Thymus (tissue), 11 donors: ENCODE measurements around the gene ASPN. TPM values are rescaled to one million over a fixed set of nuclear protein-coding genes. Genes with fewer than 3 reads are reported as not detected.
"Not testable (repeated sequence)": the region's sequence is repeated elsewhere in the genome, so short reads cannot be mapped to it uniquely, and the experiment has no call there.

Experiments
- DNase-seq, 9 donors: peaks; one replicate each; pipeline ENCODE4 v3.0.0-alpha.2; 2013; ENCODE audit warnings: low spot score in 9 of 9, low read depth in 6 of 9, missing footprints in 1 of 9
- H3K27ac ChIP-seq, 2 donors: one replicate each; pipeline ENCODE4 v1.5.1; 2013; ENCODE audit warnings: control low read depth in 1 of 2, low read depth in 1 of 2, low read length in 1 of 2, mild to moderate bottlenecking in 1 of 2, moderate library complexity in 1 of 2
- H3K27me3 ChIP-seq, 2 donors: one replicate each; pipeline ENCODE4 v1.5.1; 2013; ENCODE audit warnings: low read length in 1 of 2; ENCODE audit not compliant: control insufficient read depth in 2 of 2, insufficient read depth in 1 of 2
- H3K36me3 ChIP-seq, 2 donors: one replicate each; pipeline ENCODE4 v1.5.1; 2013; ENCODE audit warnings: low read length in 1 of 2, mild to moderate bottlenecking in 1 of 2, moderate library complexity in 1 of 2; ENCODE audit not compliant: control insufficient read depth in 2 of 2, insufficient read depth in 2 of 2
- H3K4me1 ChIP-seq, 2 donors: one replicate each; pipeline ENCODE4 v1.5.1; 2013; ENCODE audit warnings: low read length in 2 of 2; ENCODE audit not compliant: control insufficient read depth in 2 of 2, insufficient read depth in 2 of 2
- H3K4me3 ChIP-seq, 2 donors: one replicate each; pipeline ENCODE4 v1.5.1; 2013; ENCODE audit warnings: low read length in 2 of 2, control low read depth in 1 of 2, mild to moderate bottlenecking in 1 of 2
- H3K9me3 ChIP-seq, 2 donors: one replicate each; pipeline ENCODE4 v1.5.1; 2013; ENCODE audit warnings: low read length in 1 of 2, mild to moderate bottlenecking in 1 of 2; ENCODE audit not compliant: control insufficient read depth in 2 of 2, insufficient read depth in 1 of 2
- WGBS: extraction: QIAGEN DNeasy Blood & Tissue Kit; methylation state at CpG from one replicate; pipeline ENCODE4 v1.1.7; 2013; 5-methylcytosine and 5-hydroxymethylcytosine counted together
- polyA plus RNA-seq: library from polyadenylated mRNA; stranded (reverse); fragments of 200-250 nt; gene quantifications from one replicate; pipeline ENCODE4 v1.2.3, GENCODE V29; 2013
- total RNA-seq: library from RNA; stranded (reverse); fragments of 120-200 nt; gene quantifications from one replicate; pipeline ENCODE4 v1.2.4, GENCODE V29; 2013
- donor health status: healthy.

The ASPN gene
- total and polyA plus RNA-seq, 2 donors: 3.9 to 9.8 TPM

- WGBS: 97% methylated on average over 2 of the region's 2 CpGs
- Histone ChIP-seq H3K36me3 (no peaks in the 10 kb centered on the region), H3K9me3 (no peaks in the 10 kb centered on the region), H3K27me3 (no peaks in the 10 kb centered on the region), H3K4me3 (no peak overlapping the region), H3K27ac (no peak overlapping the region), H3K4me1 (peaks cover 0 to 11% of the 10 kb centered on the region in 2 donors)
- no peak for DNase-seq
These were observed 58.7 kb downstream of the ASPN start for GRCh38 chr9:92423612-92424011.

DNA sequence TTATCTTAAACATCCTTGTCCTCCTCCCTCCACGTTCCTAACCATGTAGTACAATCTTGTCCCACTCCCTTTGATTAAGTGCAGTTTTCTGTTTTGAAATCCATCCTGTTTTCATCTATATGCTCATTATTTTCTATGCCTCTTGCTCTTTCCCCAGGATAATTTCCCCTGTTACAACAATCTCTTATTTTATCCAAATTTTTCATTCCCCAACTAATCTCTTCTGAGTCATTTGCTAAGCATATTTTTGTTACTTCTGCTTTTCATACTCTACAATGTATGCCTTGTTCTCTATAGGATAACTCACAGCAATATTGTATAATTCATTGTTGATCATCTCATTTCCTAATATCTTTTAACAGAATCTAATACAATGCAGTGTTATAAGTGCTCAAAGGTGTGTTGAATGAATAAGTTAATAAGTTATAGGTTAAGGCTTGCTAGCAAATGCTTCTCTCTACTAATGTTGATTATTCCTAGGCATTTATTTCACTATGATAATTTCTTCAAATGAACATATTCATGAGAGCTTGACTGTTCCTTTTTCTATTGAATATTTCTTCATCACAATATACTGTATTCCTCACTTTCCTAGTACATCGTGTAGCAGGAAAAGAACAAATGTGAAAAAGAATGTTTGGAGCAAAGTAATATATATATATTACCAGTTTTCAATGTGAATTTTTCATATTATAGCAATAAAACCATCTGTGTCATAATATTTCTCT lies 59.5 kb downstream of the ASPN start:
- Histone ChIP-seq H3K36me3 (no peaks in the 10 kb centered on the region), H3K4me1 (peaks cover 0 to 11% of the 10 kb centered on the region in 2 donors), H3K27me3 (no peaks in the 10 kb centered on the region), H3K9me3 (no peaks in the 10 kb centered on the region), H3K4me3 (no peak overlapping the region), H3K27ac (no peak overlapping the region)
- no peak for DNase-seq
- 99% methylated on average over 2 of the region's 2 CpGs for WGBS

DNA sequence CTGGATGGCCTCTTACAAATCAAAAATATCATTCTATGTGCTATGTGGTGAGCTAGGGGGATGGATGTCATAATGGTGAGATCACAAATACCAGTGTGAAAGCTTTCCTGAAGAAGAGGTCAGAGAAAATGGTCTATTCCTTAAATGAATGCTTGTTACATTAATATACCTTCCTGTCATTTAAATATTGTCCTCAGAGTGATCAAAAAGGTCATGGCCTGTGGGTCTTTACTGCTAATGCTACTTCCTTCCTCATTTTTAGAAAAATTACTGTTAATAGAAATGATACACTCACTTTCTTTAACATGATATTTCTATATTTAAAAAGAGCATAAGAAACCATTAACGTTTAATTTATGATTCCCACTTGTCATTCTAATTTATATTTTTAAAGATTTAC lies 67.7 kb downstream of the ASPN start:
- WGBS: 26% methylated on average over 1 of the region's 1 CpG
- DNase-seq: no peak
- Histone ChIP-seq H3K4me1 (no peaks in the 10 kb centered on the region), H3K27me3 (no peaks in the 10 kb centered on the region), H3K27ac (no peak overlapping the region), H3K4me3 (no peak overlapping the region), H3K36me3 (no peaks in the 10 kb centered on the region), H3K9me3 (no peaks in the 10 kb centered on the region)

DNA sequence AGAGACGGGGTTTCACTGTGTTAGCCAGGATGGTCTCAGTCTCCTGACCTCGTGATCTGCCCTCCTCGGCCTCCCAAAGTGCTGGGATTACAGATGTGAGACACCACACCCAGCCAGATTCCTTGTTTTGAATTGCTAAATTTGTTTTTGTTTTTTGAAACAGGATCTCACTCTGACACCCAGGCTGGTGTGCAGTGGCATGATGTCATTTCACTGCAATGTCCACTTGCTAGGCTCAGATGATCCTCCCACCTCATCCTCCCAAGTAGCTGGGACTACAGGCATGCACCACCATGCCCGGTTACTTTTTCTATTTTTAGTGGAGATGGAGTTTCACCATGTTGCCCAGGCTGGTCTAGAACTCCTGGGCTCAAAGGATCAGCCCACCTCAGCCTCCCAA lies 71.1 kb downstream of the ASPN start:
- WGBS: over 99% methylated on average over 4 of the region's 4 CpGs
- not testable (repeated sequence) for H3K36me3 ChIP-seq

GRCh38 chr9:92408747-92409478 lies 73.4 kb downstream of the ASPN start:
- WGBS: 97% methylated on average over 2 of the region's 2 CpGs
- no peak overlapping the region for H3K4me3 ChIP-seq
- no peak for DNase-seq
- H3K9me3 ChIP-seq: no peaks in the 10 kb centered on the region
- H3K36me3 ChIP-seq: no peaks in the 10 kb centered on the region
- H3K27me3 ChIP-seq: no peaks in the 10 kb centered on the region
- H3K4me1 ChIP-seq: peaks cover 11 to 20% of the 10 kb centered on the region in 2 donors
- no peak overlapping the region for H3K27ac ChIP-seq

More for the DNA sequence above, 71.1 kb downstream of the ASPN start:
- not testable (repeated sequence) for H3K27me3 ChIP-seq, H3K27ac ChIP-seq, H3K9me3 ChIP-seq, H3K4me3 ChIP-seq, DNase-seq
- peaks cover 5 to 14% of the 10 kb centered on the region in 2 donors for H3K4me1 ChIP-seq

- peaks cover 11 to 20% of the 10 kb centered on the region in 2 donors for H3K4me1 ChIP-seq
- no peak for DNase-seq
- no peak overlapping the region for H3K4me3 ChIP-seq
- H3K9me3 ChIP-seq: no peaks in the 10 kb centered on the region
- 94% methylated on average over 2 of the region's 2 CpGs for WGBS
- H3K27me3 ChIP-seq: no peaks in the 10 kb centered on the region
- H3K27ac ChIP-seq: no peak overlapping the region
- H3K36me3 ChIP-seq: no peaks in the 10 kb centered on the region
These were observed 74.5 kb downstream of the ASPN start for GRCh38 chr9:92407818-92408217.

GRCh38 chr9:92406477-92406876 lies 75.8 kb downstream of the ASPN start:
- no peaks in the 10 kb centered on the region for H3K9me3 ChIP-seq
- peaks cover 11 to 20% of the 10 kb centered on the region in 2 donors for H3K4me1 ChIP-seq
- H3K27me3 ChIP-seq: no peaks in the 10 kb centered on the region
- no peaks in the 10 kb centered on the region for H3K36me3 ChIP-seq
- H3K4me3 ChIP-seq: peak overlapping the region; percentile 28
- H3K27ac ChIP-seq: peak overlapping the region; percentile 72 to 88
- 23% methylated on average over 3 of the region's 3 CpGs for WGBS
- DNase-seq: peak; percentile 44 to 88 (median 67)

Other genes starting within 250 kb of the ASPN start
- gene IARS1, start 188.8 kb downstream of the ASPN start, total RNA-seq: 83.9 TPM
- gene IARS1, start 188.8 kb downstream of the ASPN start, polyA plus RNA-seq: 30.8 TPM
- gene NOL8, start 157.2 kb downstream of the ASPN start, total RNA-seq: 30.7 TPM
- 51.3 TPM for gene NOL8, start 157.2 kb downstream of the ASPN start, polyA plus RNA-seq
- 13.8 TPM for gene CENPP, start 156.6 kb downstream of the ASPN start, total RNA-seq
- 3.9 TPM for gene CENPP, start 156.6 kb downstream of the ASPN start, polyA plus RNA-seq
- gene OGN, start 77.9 kb downstream of the ASPN start, total RNA-seq: 10.1 TPM
- 3.4 TPM for gene OGN, start 77.9 kb downstream of the ASPN start, polyA plus RNA-seq
- 0.61 TPM for gene OMD, start 58.0 kb downstream of the ASPN start, total RNA-seq
- gene OMD, start 58.0 kb downstream of the ASPN start, polyA plus RNA-seq: 1.3 TPM
- 1.3 TPM for gene ECM2, start 53.5 kb upstream of the ASPN start, total RNA-seq
- gene ECM2, start 53.5 kb upstream of the ASPN start, polyA plus RNA-seq: 3.5 TPM
- gene IPPK, start 187.6 kb upstream of the ASPN start, total RNA-seq: 5.7 TPM
- 10.5 TPM for gene IPPK, start 187.6 kb upstream of the ASPN start, polyA plus RNA-seq